NCI-H2196 treated with DMSO at 0.1 percent for 48 hours (cell line): ENCODE results near the gene SLC35B1.

ENCODE experiments used
- DNase-seq: peaks from one replicate; lab custom pipeline; 2025; ENCODE audit not compliant: unreplicated experiment; lab: John Stamatoyannopoulos, UW

SLC35B1 gene

GRCh38 chr17:49707608-49708514, at the start of gene SLC35B1:
SLC35B1 (minus strand) TSS chr17:49707964; CDS start chr17:49707833, 131 bp downstream.
- peak; percentile 99 for DNase-seq

- DNase-seq = no peak
Measured at GRCh38 chr17:49757151-49757777, 49.5 kb upstream of the SLC35B1 start.

- DNase-seq = no peak
Measured at GRCh38 chr17:49756323-49757150, 48.8 kb upstream of the SLC35B1 start.

- no peak for DNase-seq
Measured at GRCh38 chr17:49755663-49756283, 48.0 kb upstream of the SLC35B1 start.

GRCh38 chr17:49753959-49754391, 46.2 kb upstream of the SLC35B1 start:
- no peak for DNase-seq

GRCh38 chr17:49752508-49752907, 44.7 kb upstream of the SLC35B1 start:
- DNase-seq = no peak

GRCh38 chr17:49749730-49750129, 42.0 kb upstream of the SLC35B1 start:
- no peak for DNase-seq

- DNase-seq = no peak
Measured at GRCh38 chr17:49748791-49749190, 41.0 kb upstream of the SLC35B1 start.

GRCh38 chr17:49748223-49748622, 40.5 kb upstream of the SLC35B1 start:
- no peak for DNase-seq

GRCh38 chr17:49747632-49748031, 39.9 kb upstream of the SLC35B1 start:
- no peak for DNase-seq

- no peak for DNase-seq
Measured at GRCh38 chr17:49746791-49747490, 39.2 kb upstream of the SLC35B1 start.

- no peak for DNase-seq
Measured at GRCh38 chr17:49745175-49746139, 37.7 kb upstream of the SLC35B1 start.

- no peak for DNase-seq
Measured at GRCh38 chr17:49742166-49742638, 34.4 kb upstream of the SLC35B1 start.

- no peak for DNase-seq
Measured at GRCh38 chr17:49741692-49742076, 33.9 kb upstream of the SLC35B1 start.

- DNase-seq = no peak
Measured at GRCh38 chr17:49741009-49741691, 33.4 kb upstream of the SLC35B1 start.

GRCh38 chr17:49739641-49740271, 32.0 kb upstream of the SLC35B1 start:
- peak; percentile 65 for DNase-seq

GRCh38 chr17:49738456-49739163, 30.8 kb upstream of the SLC35B1 start:
- DNase-seq = no peak
